NOMO-1 treated with DMSO at 0.1 percent for 48 hours (cell line): ENCODE measurements around the gene NBDY.
A peak's percentile ranks its signal among the peaks of the same experiment; 100 is the strongest.
"Not testable (repeated sequence)": the region's sequence is repeated elsewhere in the genome, so short reads cannot be mapped to it uniquely, and the experiment has no call there.

Experiments used
- DNase-seq: peaks from one replicate; lab custom pipeline; 2025; ENCODE audit not compliant: unreplicated experiment; lab: John Stamatoyannopoulos, UW

The NBDY gene

DNA sequence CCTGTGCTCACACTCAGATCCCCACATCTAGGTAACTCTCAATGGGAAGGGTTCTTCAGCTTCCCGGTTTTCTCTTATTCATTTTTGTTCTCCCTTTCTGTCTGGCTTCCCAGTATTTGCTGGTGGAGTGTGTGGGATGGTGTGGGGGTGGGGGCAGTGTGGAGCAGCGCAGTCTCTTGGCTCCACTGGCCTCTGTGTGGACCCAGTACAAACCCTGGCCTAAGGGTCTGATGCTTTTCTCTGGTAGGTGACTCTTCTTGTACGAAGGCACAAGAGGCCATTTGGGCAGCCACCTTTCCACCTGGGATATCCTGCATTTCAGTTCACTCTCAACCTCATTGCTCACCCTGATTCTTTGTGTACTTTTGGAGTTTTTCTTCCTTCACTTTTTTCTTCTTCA, 71.3 kb downstream of the NBDY start:
- DNase-seq, result no peak

DNA sequence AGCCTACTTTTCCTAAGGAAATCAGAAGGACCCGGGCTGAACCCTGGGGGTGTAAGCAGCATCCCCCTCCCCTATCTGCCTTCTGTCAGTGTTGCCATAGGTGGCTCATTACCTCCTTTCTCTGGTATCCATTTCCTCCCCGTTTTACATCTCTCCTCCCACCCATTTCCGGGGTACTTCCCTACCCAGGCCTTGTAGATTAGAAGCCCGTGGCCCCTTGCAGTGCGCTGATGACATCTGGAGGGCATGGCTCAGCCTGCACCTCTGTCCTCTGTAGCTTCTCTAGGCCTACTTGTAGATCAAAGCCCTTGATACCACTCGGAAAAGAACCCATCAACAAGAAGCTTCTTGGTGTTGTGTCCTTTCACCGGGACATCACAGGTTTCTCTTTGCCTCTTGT, 71.8 kb downstream of the NBDY start:
- no peak for DNase-seq

DNA sequence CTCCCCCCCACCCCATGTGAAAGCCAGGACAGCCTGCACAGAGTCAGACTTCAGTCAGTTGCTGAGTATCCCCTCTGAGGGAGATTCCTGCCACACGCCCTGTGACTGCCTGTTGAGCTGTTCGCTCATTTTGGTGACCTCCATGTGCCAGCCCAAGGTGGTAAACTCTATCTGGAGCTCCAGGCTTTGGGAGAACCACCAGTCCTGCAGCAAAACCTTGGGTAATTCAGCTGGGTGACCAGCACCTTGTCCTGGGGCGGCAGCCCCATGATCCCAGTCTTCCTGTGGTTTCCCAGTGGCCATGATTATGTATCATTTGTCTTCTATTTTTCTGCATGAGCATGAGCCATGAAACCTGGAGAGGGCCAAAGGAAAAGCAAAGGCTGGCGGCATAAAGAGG, 73.4 kb downstream of the NBDY start:
- DNase-seq, result no peak

DNA sequence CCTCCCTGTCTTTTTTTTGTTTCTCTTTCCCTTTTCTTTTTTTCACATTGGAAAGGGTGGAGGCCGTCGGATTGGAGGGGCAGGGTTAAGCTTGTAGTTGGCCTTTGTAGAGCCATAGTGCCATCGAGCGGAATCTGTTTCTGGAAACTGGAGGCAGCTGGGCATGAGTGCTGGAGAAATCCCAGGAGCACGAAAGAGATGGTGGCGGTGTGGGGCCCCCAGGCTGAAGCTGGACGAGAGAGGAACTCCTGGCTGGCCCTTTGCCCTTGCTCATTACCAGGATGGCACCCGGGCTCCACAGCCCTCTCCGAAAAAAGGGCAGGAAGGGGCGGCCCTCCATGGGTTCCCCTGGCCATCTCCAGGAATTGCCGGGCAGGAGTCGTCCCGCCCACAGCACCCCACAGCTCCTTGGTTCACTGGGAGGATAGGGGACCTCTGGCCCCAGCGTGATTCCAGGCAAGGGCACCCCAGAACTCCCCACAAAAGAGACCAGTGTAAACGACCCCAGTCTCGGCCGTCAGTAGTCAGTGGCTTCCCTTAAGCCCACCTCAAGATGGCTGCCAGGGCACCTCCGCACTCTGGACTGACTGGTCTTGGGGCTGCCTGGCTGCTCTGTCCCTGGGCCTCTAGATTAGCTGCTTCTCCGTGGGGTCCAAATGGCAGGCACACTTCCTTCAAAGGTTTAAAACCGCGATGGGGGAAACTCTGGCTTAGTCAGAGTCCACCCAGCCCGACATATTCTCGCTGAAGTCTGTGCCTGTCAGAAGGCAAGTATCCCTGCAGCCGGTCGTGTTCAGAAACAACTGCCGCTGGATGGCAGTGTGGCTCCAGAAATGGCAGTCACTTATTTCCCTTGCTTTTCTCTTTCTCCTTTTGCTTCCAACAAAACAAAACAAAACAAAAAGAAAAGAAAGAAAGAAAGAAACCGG, 74.1 kb downstream of the NBDY start:
- DNase-seq, result peak; percentile 74

DNA sequence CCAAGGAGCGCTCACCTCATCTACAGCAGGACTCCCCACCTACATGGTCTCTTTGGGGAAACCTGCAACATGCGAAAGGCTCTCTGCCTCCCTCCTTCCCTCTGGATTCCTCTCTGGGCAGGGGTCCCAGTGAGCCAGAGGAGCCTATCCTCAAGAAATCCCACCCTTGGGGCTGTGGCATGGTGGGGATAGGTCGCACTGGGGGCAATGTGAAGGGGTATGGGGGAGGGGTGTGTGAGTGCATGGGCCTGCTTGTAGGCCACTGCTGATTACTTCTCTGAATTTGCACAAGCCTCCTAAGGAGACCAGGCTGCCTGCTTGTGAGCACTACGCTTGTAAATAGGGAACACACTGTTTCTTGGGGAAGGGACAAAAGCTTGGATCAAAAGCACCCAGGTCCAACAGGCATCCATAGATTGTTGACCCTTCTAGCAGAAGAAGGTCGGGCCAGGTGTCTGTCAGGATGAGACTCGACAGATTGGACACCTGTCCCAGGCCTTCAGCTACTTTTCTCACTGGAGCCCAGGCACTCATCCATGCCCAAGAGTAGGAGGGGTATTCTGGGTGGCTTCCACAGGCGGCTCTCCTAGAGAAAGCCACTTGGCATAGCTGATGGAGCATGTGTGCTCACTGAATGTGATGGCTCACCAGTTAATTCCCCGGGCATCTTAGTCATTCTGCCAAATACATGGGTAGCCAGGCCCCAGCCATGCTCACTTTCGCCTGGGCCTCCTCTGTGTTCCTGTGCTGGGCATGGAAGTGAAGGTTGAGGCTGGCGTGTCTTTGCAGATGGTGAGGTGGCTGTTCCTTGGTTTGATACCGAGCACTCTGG, 75.0 kb downstream of the NBDY start:
- DNase-seq, result no peak

DNA sequence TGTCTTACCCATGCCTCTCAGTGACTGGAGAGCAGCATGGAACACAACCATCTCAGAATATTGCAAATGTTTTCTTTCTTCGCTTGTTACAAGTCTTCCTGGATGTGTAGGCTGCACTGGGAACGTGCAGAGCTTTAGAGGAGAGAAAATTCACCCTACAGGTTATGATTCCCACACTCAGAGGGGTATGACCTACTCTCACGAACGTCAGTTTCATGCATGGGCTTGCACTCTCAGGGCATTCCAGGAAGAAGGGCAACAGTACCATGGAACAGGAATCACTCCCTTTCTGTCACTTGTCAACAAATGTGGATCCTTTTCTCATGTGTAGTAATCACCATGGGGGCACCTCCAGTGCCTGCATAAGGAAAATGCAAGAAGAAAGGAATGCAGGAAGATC, 75.8 kb downstream of the NBDY start:
- DNase-seq, result no peak

DNA sequence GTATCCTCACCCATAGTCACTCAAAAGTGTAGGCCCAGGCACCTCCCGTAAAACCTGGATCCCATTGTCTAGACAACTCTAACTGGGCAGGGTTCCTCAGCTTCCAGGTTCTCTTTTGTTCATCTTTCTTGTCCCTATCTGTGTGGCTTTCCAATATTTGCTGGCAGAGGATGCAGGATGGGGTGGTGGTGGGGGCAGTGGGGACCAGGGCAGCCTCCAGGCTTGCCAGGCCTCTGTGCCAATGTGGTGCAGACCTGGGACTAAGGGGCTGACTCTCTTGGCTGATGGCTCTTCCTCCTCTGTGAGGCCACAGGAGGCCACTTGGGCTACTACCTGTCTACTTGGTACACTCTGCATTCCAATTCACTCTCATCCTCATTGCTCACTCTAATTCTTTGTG, 76.4 kb downstream of the NBDY start:
- DNase-seq, result no peak

DNA sequence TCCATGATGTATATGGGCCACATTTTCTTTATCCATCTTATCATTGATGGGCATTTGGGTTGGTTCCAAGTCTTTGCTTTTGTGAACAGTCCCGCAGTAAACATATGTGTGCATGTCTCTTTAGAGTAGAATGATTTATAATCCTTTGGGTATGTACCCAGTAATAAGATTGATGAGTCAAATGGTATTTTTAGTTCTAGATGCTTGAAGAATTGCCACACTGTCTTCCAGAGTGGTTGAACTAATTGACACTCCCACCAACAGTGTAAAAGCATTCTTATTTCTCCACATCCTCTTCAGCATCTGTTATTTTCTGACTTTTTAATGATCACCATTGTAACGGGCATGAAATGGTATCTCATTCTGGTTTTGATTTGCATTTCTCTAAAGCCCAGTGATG, 77.1 kb downstream of the NBDY start:
- DNase-seq, result not testable (repeated sequence)

DNA sequence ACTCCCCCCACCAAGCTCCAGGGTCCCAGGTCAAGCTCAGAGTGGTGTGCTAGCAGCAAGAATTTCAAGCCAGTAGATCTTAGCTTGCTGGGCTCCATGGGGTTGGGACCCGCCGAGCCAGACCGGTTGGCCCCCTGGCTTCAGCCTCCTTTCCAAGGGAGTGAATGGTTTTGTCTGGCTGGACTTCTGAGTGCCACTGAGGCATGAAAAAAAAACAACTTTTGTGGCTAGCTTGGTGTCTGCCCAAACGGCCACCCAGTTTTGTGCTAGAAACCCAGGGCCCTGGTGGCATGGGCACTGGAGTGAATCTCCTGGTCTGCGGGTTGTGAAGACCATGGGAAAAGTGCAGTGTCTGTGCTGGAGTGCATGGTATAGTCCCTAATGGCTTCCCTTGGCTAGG, 82.6 kb downstream of the NBDY start:
- DNase-seq, result no peak

DNA sequence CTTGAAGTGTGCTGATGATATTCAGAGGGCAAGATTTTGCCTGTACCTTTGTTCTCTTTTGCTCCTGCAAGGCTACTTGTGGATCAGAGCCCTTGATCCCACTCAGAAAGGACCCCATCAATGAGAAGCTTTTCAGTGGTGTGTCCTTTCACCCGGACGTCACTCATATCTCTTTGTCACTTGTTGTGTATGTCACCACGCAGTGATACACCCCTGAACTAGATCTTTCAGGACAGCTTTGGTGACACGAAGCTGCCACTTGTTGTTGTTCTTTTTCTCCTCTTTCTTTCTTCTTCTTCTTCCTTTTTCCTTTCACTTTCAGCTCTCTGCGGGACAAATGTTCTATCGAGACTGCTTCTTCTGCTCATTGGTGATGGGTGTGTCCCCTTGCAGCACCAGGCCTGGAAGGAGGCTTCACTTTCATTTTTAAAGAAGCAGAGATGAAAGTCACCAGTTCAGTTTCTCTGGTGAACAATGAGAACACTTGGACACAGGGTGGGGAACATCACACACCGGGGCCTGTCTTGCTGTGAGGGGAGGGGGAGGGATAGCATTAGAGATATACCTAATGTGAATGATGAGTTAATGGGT, 83.6 kb downstream of the NBDY start:
- DNase-seq, result peak; percentile 62

DNA sequence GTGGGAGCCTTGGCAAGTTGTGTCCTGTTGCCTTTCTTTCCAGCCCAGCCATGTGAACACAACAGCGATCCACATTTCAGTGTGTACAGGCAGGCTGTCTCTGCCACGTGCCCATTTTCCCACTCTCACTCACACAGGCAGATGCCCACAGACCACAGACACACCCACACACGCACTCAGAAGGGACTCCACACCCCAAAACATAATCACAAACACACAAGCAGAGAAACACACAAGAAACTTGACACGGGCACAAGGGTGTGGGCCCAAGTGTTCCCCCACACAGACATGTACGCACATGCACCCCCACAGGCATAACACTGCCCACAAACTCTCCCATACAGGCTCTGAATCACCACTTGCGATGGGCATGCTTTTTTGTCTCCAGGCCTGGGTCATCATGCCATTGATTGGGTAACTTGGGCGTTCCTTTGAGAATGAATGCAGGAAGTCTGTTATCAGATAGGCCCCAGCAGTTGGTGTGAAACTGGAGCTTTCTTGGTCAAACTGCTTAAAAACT, 84.3 kb downstream of the NBDY start:
- DNase-seq, result peak; percentile 88

DNA sequence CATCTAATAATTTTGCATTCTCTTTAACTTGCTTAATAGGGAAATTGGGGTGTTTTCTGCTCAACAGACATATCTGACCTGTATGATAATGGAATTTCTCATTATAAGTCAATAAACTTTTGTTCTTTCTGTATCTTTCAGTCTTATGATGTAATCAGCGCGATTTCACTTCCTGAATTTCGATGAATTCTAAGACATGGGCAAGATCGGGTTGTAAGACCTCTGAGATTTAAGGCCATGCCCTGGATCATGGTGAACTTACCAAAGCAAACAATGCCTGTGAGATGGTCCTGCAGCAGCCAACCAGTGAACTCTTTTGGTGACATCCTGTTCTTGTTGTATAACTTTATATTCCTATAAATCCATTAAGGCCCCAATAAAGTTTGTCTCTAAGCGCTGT, 88.1 kb downstream of the NBDY start:
- peak; percentile 69 for DNase-seq

DNA sequence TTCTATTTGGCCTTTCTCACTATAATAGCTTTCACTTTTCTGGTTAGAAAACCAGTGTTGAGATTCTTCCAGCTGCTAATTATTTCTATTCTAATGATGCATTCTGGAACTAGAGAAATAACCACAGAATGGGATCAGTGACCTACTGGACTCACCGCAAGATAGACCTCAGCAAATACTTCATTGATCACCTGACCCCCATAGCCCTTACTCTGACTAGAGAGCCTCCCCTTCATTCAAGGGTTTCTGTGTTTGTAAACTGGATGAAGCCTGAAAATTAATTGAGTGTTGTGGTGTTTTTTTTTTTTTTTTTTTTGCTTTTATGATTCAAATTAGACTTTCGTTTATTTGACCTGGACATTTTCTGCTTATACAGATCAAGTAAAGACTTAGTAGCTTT, 97.0 kb downstream of the NBDY start:
- no peak for DNase-seq

DNA sequence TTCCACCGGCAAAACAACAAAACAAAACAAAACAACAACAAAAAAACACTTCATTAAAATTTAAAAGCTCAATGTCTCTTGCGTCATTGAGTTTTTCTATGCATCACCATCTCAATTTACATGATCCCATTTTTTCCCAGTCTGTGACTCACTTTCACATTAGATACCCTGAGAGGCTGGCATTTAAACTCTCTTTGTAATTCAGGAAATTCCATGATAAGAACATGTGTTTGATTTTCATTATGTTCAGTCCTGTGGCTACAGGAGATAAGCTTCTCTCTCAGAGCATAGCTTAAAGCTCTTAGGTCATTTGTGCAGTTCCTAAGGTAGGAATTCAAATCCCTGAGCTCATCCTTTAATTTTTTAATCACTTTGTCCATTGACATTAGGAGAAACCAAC, 104.6 kb downstream of the NBDY start:
- DNase-seq, result no peak

DNA sequence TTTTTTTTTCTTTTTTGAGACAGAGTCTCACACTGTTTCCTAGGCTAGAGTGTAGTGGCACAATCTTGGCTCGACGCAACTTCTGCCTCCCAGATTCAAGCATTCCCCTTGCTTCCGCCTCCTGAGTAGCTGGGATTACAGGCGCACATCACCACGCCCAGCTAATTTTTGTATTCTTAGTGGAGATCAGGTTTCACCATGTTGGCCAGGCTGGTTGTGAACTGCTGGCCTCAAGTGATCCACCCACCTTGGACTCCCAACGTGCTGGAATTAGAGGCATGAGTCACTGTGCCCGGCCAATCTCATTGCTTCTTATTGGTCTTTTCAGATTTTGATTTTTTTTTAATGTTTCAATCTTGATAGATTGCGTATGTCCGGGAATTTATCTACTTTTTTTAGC, 124.4 kb downstream of the NBDY start:
- no peak for DNase-seq

DNA sequence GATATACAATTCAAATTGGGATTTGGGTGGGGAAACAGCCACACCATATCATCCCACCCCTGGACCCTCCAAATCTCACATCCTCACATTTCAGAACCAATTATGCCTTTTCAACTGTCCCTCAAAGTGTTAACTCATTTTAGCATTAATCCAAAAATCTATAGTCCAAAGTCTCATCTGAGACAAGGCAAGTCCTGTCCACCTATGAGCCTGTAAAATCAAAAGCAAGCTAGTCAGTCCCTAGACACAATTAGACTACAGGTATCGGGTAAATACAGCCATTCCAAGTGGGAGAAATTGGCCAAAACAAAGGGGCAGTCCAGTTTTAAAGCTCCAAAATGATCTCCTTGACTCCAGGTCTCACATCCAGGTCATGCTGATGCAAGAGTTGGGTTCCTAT, 128.0 kb downstream of the NBDY start:
- DNase-seq, result no peak

DNA sequence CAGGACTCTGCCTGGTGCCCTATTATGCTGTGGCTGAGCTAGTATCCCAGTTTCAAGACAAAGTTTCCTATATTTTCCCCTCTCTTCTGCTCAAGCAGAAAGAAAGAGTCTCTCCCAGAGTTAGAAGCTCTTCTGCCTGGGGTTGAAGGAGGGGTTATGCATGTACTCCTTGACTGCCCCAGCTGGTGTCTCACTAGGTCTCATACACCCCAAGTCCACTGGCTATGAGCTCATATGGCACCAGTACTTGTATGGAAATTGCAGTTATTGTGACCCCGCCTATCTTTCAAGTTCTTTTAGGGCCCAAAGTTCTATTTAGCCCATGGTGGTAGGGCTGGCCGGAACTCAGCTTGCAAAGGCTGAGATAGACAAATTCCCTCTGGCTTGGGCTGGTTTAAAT, 131.8 kb downstream of the NBDY start:
- no peak for DNase-seq
